ENCODE measurements around the gene KRT73.

DNA sequence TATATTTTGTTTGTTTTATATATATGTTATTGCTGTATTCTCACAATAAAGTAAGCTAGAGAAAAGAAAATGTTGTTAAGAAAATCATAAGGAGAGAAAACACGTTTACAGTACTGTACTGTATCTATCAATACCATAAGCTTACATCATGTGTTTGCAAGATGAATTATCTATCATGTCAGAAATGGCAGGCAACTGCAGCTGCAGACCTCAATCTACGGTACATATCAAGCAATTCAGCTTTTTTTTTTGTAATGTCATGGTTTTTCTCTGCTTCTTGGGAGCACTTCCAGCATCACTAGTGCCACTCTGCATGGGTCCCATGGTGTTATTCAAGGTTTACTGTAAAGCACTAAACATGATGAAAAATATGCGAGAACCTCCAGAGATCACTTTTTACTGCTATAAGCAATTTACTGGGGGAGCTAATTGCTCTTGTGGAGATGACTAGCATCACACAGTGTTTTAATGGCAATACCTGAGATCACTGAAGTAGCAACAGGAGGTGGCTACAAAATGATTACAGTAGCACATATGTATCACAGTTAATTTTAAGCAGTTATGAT lies 42.7 kb upstream of the KRT73 start:
- TF ChIP-seq CTCF (IDR thresholded peaks at IDR 0.05): no peak
- no peak for TF ChIP-seq POLR2A (IDR thresholded peaks at IDR 0.05)

Data from right lobe of liver (tissue), 4 donors.